HepG2 (cell line): ENCODE measurements around the gene NAGS. TPM values are rescaled to one million over a fixed set of nuclear protein-coding genes. Genes with fewer than 3 reads are reported as not detected.

ENCODE experiments used
- ATAC-seq: fragments of 200-7000 bp; cut with Tn5 transposase; 3 replicates; pipeline ENCODE4 v1.9.1; 2020; ENCODE audit warnings: mild to moderate bottlenecking, moderate library complexity
- BruUV-seq: library from RNA; stranded (reverse); fragments of 400-500 nt; replicated peaks from 2 replicates; lab custom pipeline; 2021; lab: Mats Ljungman, UMichigan
- CTCF ChIA-PET: fragments of 300-600 bp; formaldehyde crosslinking; extraction: SDS; loops from one replicate; lab custom pipeline; 2021; ENCODE audit warnings: low total read pairs, inconsistent platforms, low intra/inter-chr PET ratio; lab: Yijun Ruan, JAX
- POLR2A ChIA-PET: fragments of 350-600 bp; sonication (Branson Sonifier 250); formaldehyde crosslinking; loops from one replicate; lab custom pipeline; 2020; ENCODE audit warnings: antibody characterized with exemption, inconsistent platforms; lab: Yijun Ruan, JAX
- DNase-seq: peaks from one replicate; pipeline ENCODE4 v3.0.0-alpha.2; 2015; ENCODE audit warnings: low spot score
- FAIRE-seq: peaks from 3 replicates; lab custom pipeline; 2011; peaks lifted over from hg19 to GRCh38; lab: Jason Lieb, UNC
- H2AFZ ChIP-seq: one replicate; pipeline ENCODE4 v1.6.1; 2011; ENCODE audit warnings: low read length, inconsistent platforms
- H3K27ac ChIP-seq: fragments of 300-600 bp; 3 replicates; pipeline ENCODE4 v1.8.0; 2011; ENCODE audit warnings: mixed run types, mild to moderate bottlenecking, mixed read lengths, low read length, inconsistent platforms; ENCODE audit not compliant: insufficient read depth; ENCODE audit errors: extremely low read length
- H3K27me3 ChIP-seq, 2 experiments: fragments of 200-600 bp in 1 of 2; 2 replicates in 1 of 2; 3 replicates in 1 of 2; pipeline versions ENCODE4 v1.6.0 to v1.8.0; 2011; ENCODE audit warnings: low read length in 2 of 2, mild to moderate bottlenecking in 2 of 2, moderate library complexity in 2 of 2, inconsistent platforms in 1 of 2; ENCODE audit not compliant: insufficient read depth in 2 of 2, control insufficient read depth in 1 of 2
- H3K36me3 ChIP-seq, 2 experiments: fragments of 200-600 bp in 1 of 2; replicated peaks in 1 of 2; 2 replicates in 1 of 2; 3 replicates in 1 of 2; pipeline versions ENCODE4 v1.5.1 to v1.8.0; 2011; ENCODE audit warnings: low read length in 2 of 2, inconsistent platforms in 1 of 2; ENCODE audit not compliant: insufficient read depth in 2 of 2, control insufficient read depth in 1 of 2
- H3K4me1 ChIP-seq: 2 replicates; pipeline ENCODE4 v1.5.1; 2012; ENCODE audit warnings: low read length, inconsistent platforms; ENCODE audit not compliant: insufficient read depth
- H3K4me2 ChIP-seq: 2 replicates; pipeline ENCODE4 v1.6.0; 2011; ENCODE audit warnings: low read depth, low read length, inconsistent platforms
- H3K4me3 ChIP-seq, 3 experiments: fragments of 200-600 bp in 1 of 3; sonication (generic), shearing (Covaris generic) in 1 of 3; replicated peaks in 1 of 3; 2 replicates each; pipeline ENCODE4 v1.5.1; 2011 to 2016; ENCODE audit warnings: low read length in 3 of 3, inconsistent platforms in 2 of 3, low read depth in 2 of 3, mild to moderate bottlenecking in 2 of 3, control low read depth in 1 of 3, mixed read lengths in 1 of 3; ENCODE audit not compliant: insufficient read depth in 1 of 3
- H3K79me2 ChIP-seq: one replicate; pipeline ENCODE4 v1.6.1; 2011; ENCODE audit warnings: low read length, inconsistent platforms; ENCODE audit not compliant: insufficient read depth
- H3K9ac ChIP-seq: 2 replicates; pipeline ENCODE4 v1.6.0; 2011; ENCODE audit warnings: mild to moderate bottlenecking, low read depth, low read length, inconsistent platforms; ENCODE audit not compliant: insufficient read depth
- H3K9me3 ChIP-seq: 2 replicates; pipeline ENCODE4 v1.5.1; 2012; ENCODE audit warnings: mild to moderate bottlenecking, low read length
- H4K20me1 ChIP-seq: 2 replicates; pipeline ENCODE4 v1.6.0; 2011; ENCODE audit warnings: inconsistent platforms, mild to moderate bottlenecking, low read length, moderate library complexity; ENCODE audit not compliant: insufficient read depth
- AHDC1 ChIP-seq: sonication (generic); formaldehyde crosslinking; IDR thresholded peaks from 2 replicates; pipeline ENCODE4 v1.5.1; 2020; ENCODE audit warnings: mild to moderate bottlenecking, missing genetic modification reagents, borderline replicate concordance
- ARNT ChIP-seq: fragments of 450-650 bp; IDR thresholded peaks from 2 replicates; pipeline ENCODE4 v1.6.1; 2017
- HIVEP1 ChIP-seq: sonication (generic); formaldehyde crosslinking; IDR thresholded peaks from 2 replicates; pipeline ENCODE4 v1.4.0; 2020; ENCODE audit warnings: mild to moderate bottlenecking, missing genetic modification reagents
- ISL2 ChIP-seq: sonication (generic); formaldehyde crosslinking; IDR thresholded peaks from 2 replicates; pipeline ENCODE4 v1.5.0; 2020; ENCODE audit warnings: missing genetic modification reagents
- TBX2 ChIP-seq: sonication (generic); formaldehyde crosslinking; IDR thresholded peaks from 2 replicates; pipeline ENCODE4 v1.5.0; 2020; ENCODE audit warnings: missing genetic modification reagents, mild to moderate bottlenecking, borderline replicate concordance
- ZBTB38 ChIP-seq: sonication (generic); formaldehyde crosslinking; IDR thresholded peaks from 2 replicates; pipeline ENCODE4 v1.5.1; 2020; ENCODE audit warnings: mild to moderate bottlenecking, missing genetic modification reagents
- ZFP37 ChIP-seq: sonication (generic); formaldehyde crosslinking; IDR thresholded peaks from 2 replicates; pipeline ENCODE4 v1.4.0; 2020; ENCODE audit warnings: missing genetic modification reagents, borderline replicate concordance
- WGBS: methylation state at CpG from one replicate; pipeline ENCODE4 v1.1.6; 2017; ENCODE audit warnings: low lambda C conversion rate; 5-methylcytosine and 5-hydroxymethylcytosine counted together
- in situ Hi-C: cut with HindIII; loops from 2 replicates; pipeline ENCODE4 v1.10.0; 2017; ENCODE audit warnings: low pct_unique_long_range_greater_than_20kb; ENCODE audit not compliant: extremely low pct_ligation_motif_present
- intact Hi-C: fragments of 100-400 bp; cut with micrococcal nuclease; formaldehyde crosslinking; loops from one replicate; pipeline ENCODE4 v1.10.0; 2022; ENCODE audit not compliant: unreplicated experiment
- polyA plus RNA-seq, 8 experiments: library from polyadenylated mRNA; depleted of rRNA in 3 of 8; stranded (reverse) in 7 of 8; unstranded in 1 of 8; fragments of >200 nt; fragmentation: Illumina TruSeq in 4 of 8; extraction: Trizol in 4 of 8; gene quantifications; 2 replicates each; pipeline versions ENCODE4 v1.2.1 to v1.2.3, GENCODE V29; 2011 to 2016; ENCODE audit warnings: low read depth in 4 of 8, missing spikeins in 1 of 8, mixed read lengths in 1 of 8; ENCODE audit not compliant: insufficient read depth in 1 of 8
- total RNA-seq, 5 experiments: library from RNA; depleted of rRNA; stranded (reverse); fragments of >200 nt; fragmentation: Illumina TruSeq; extraction: Trizol; gene quantifications; 2 replicates each; pipeline ENCODE4 v1.2.3, GENCODE V29; 2016; ENCODE audit warnings: low read depth in 1 of 5
- TF ChIP-seq, protein P1 (sequence below): sonication (generic); formaldehyde crosslinking; IDR thresholded peaks from 2 replicates; pipeline ENCODE4 v1.4.0; 2020; ENCODE audit warnings: low read depth, missing genetic modification reagents
- TF ChIP-seq, protein P2 (sequence below): sonication (generic); IDR thresholded peaks from 2 replicates; pipeline ENCODE4 v1.6.1; 2016; ENCODE audit warnings: low read depth, borderline replicate concordance
- TF ChIP-seq, protein P3 (sequence below): sonication (generic); formaldehyde crosslinking; conservative IDR thresholded peaks from 2 replicates; pipeline ENCODE4 v1.5.0; 2020; ENCODE audit warnings: missing genetic modification reagents

NAGS gene
- total and polyA plus RNA-seq, 2 of the 13 experiments (the other 11 are each of a cell fraction or from before 2014, with no cell fraction given), result 4.3 to 5.1 TPM

DNA sequence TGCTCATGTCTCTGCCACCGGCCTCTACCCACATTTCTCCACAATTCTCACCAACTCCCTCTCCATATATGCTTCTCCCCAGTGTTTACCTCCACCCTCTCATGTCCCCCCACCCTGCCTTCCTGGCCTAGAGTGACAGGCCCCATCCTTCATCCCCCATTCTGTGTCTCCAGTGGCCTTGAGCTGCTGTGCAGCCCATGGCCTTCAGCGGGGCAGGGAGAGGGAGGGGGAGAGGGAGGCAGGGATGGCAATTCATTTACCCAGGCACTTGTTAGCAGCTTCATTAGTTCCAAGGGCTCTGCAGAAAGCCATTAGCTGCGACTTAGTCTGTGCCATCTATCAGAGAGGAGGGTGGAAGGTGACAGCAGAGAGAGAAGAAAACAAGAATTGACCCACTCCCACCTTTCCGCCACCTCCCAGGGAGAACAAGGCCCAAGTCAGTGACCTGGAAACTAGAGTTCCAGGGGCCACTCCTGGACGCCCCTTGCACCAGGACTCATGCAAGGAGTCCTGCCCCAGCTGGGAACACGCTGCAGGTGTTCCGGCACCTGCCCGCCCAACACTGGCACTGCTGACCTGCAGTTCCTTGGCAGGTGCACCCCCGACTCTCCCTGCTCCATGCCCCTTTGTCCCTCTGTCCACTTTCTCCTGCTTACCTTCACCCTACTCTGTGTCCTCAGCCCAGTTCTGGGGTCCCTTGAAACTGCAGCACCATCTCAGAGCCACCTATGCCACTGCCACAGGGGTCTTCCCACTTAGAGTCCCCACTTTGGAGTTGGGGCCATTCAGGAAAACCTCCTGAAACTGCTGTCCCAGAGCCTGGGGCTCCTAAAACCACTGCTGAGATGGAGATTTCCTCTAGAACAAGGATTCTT, 27.2 kb upstream of the NAGS start:
- Histone ChIP-seq H3K4me1 (peaks cover 38% of the 10 kb centered on the region), H3K27me3 (peaks cover 6 to 59% of the 10 kb centered on the region in 2 experiments; a peak in 4 of 5 replicates), H3K4me3 (no peak overlapping the region), H3K36me3 (no peaks in the 10 kb centered on the region), H2AFZ (no peak overlapping the region), H3K9me3 (no peaks in the 10 kb centered on the region), H3K4me2 (no peak overlapping the region; the same call in 1 of the 2 replicates), H3K27ac (no peak overlapping the region), H4K20me1 (no peaks in the 10 kb centered on the region), H3K9ac (no peak overlapping the region), H3K79me2 (no peaks in the 10 kb centered on the region)
- DNase-seq (no peak), FAIRE-seq (no peak), ATAC-seq (peak; percentile 37; the same call in 2 of the 3 replicates)
- BruUV-seq, result no TSS peak
- WGBS, result 32% methylated on average over 9 of the region's 9 CpGs
- in situ Hi-C loops, result no loop called here
- intact Hi-C loops, result no loop called here
- CTCF ChIA-PET, result no interaction called here
- POLR2A ChIA-PET, result no interaction called here
- TF ChIP-seq ARNT (no peak), TBX2 (CRISPR knock-in tag) (peak; percentile 20; the same call in 1 of the 2 replicates), AHDC1 (0 out of 2 replicates have a peak, but pooled peaks have one; percentile 23), HIVEP1 (CRISPR knock-in tag) (no peak), ISL2 (CRISPR knock-in tag) (no peak), ZFP37 (CRISPR knock-in tag) (no peak), ZBTB38 (CRISPR knock-in tag) (no peak)
- TF ChIP-seq, protein P1, sequence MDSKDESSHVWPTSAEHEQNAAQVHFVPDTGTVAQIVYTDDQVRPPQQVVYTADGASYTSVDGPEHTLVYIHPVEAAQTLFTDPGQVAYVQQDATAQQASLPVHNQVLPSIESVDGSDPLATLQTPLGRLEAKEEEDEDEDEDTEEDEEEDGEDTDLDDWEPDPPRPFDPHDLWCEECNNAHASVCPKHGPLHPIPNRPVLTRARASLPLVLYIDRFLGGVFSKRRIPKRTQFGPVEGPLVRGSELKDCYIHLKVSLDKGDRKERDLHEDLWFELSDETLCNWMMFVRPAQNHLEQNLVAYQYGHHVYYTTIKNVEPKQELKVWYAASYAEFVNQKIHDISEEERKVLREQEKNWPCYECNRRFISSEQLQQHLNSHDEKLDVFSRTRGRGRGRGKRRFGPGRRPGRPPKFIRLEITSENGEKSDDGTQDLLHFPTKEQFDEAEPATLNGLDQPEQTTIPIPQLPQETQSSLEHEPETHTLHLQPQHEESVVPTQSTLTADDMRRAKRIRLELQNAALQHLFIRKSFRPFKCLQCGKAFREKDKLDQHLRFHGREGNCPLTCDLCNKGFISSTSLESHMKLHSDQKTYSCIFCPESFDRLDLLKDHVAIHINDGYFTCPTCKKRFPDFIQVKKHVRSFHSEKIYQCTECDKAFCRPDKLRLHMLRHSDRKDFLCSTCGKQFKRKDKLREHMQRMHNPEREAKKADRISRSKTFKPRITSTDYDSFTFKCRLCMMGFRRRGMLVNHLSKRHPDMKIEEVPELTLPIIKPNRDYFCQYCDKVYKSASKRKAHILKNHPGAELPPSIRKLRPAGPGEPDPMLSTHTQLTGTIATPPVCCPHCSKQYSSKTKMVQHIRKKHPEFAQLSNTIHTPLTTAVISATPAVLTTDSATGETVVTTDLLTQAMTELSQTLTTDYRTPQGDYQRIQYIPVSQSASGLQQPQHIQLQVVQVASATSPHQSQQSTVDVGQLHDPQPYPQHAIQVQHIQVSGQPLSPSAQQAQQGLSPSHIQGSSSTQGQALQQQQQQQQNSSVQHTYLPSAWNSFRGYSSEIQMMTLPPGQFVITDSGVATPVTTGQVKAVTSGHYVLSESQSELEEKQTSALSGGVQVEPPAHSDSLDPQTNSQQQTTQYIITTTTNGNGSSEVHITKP (CRISPR knock-in tag), result no peak
- TF ChIP-seq, protein P2, sequence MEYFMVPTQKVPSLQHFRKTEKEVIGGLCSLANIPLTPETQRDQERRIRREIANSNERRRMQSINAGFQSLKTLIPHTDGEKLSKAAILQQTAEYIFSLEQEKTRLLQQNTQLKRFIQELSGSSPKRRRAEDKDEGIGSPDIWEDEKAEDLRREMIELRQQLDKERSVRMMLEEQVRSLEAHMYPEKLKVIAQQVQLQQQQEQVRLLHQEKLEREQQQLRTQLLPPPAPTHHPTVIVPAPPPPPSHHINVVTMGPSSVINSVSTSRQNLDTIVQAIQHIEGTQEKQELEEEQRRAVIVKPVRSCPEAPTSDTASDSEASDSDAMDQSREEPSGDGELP, result no peak
- TF ChIP-seq, protein P3, sequence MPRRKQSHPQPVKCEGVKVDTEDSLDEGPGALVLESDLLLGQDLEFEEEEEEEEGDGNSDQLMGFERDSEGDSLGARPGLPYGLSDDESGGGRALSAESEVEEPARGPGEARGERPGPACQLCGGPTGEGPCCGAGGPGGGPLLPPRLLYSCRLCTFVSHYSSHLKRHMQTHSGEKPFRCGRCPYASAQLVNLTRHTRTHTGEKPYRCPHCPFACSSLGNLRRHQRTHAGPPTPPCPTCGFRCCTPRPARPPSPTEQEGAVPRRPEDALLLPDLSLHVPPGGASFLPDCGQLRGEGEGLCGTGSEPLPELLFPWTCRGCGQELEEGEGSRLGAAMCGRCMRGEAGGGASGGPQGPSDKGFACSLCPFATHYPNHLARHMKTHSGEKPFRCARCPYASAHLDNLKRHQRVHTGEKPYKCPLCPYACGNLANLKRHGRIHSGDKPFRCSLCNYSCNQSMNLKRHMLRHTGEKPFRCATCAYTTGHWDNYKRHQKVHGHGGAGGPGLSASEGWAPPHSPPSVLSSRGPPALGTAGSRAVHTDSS (CRISPR knock-in tag), result no peak
